PFSK-1 (cell line): ENCODE data around the gene NRIP1.

Source experiments
- FOXP2 ChIP-seq: optimal IDR thresholded peaks from 2 replicates; pipeline ENCODE3; 2011; ENCODE audit warnings: borderline replicate concordance, control low read depth, inconsistent platforms; ENCODE audit not compliant: insufficient read depth; ENCODE audit errors: extremely low read length, extremely low read depth
- POLR2AphosphoS5 ChIP-seq: IDR thresholded peaks from 2 replicates; pipeline ENCODE4 v1.6.1; 2012; ENCODE audit warnings: low read depth, mild to moderate bottlenecking, control low read depth, low read length, moderate library complexity
- REST ChIP-seq, 2 experiments: IDR thresholded peaks; 2 replicates each; pipeline versions ENCODE4 v1.6.1 to v1.8.0; 2011 to 2012; ENCODE audit warnings: low read depth in 2 of 2, low read length in 2 of 2, control low read depth in 1 of 2, inconsistent platforms in 1 of 2, mild to moderate bottlenecking in 1 of 2, moderate library complexity in 1 of 2; ENCODE audit not compliant: insufficient read depth in 1 of 2
- SIN3A ChIP-seq: IDR thresholded peaks from 2 replicates; pipeline ENCODE4 v1.6.1; 2012; ENCODE audit warnings: mild to moderate bottlenecking, low read length, moderate library complexity, borderline replicate concordance; ENCODE audit not compliant: insufficient read depth
- TAF1 ChIP-seq: IDR thresholded peaks from 2 replicates; pipeline ENCODE4 v1.6.1; 2012; ENCODE audit warnings: low read length, control low read depth, borderline replicate concordance; ENCODE audit not compliant: insufficient read depth

The NRIP1 gene

GRCh38 chr21:15063814-15064575 lies 805 bp downstream of the NRIP1 start:
- peak; percentile 46; the same call in 1 of the 2 replicates for TF ChIP-seq SIN3A
- TF ChIP-seq REST (IDR thresholded peaks at IDR 0.05; ENCODE audit: insufficient read depth in 1 of 2, low read depth in 2 of 2, low read length in 2 of 2): 0 out of 4 replicates have a peak, but pooled peaks have one; percentile 18
- no peak for TF ChIP-seq TAF1

GRCh38 chr21:15063081-15063813 lies 1.6 kb downstream of the NRIP1 start:
- TF ChIP-seq SIN3A: no peak
- TF ChIP-seq REST (IDR thresholded peaks at IDR 0.05; ENCODE audit: insufficient read depth in 1 of 2, low read depth in 2 of 2, low read length in 2 of 2): no peak
- TF ChIP-seq TAF1: no peak
- no peak for TF ChIP-seq FOXP2
- 0 out of 2 replicates have a peak, but pooled peaks have one; percentile 22 for TF ChIP-seq POLR2AphosphoS5

GRCh38 chr21:15062606-15062965 lies 2.2 kb downstream of the NRIP1 start:
- TF ChIP-seq REST (IDR thresholded peaks at IDR 0.05; ENCODE audit: insufficient read depth in 1 of 2, low read depth in 2 of 2, low read length in 2 of 2): no peak
- TF ChIP-seq SIN3A: no peak
- no peak for TF ChIP-seq POLR2AphosphoS5
- no peak for TF ChIP-seq TAF1
- TF ChIP-seq FOXP2: no peak

- peak; percentile 15; the same call in 1 of the 2 replicates for TF ChIP-seq SIN3A
- no peak for TF ChIP-seq REST (IDR thresholded peaks at IDR 0.05; ENCODE audit: insufficient read depth in 1 of 2, low read depth in 2 of 2, low read length in 2 of 2)
Measured at GRCh38 chr21:15061747-15062605, 2.8 kb downstream of the NRIP1 start.
